ENCODE results near the gene AKTIP.

AKTIP gene

DNA sequence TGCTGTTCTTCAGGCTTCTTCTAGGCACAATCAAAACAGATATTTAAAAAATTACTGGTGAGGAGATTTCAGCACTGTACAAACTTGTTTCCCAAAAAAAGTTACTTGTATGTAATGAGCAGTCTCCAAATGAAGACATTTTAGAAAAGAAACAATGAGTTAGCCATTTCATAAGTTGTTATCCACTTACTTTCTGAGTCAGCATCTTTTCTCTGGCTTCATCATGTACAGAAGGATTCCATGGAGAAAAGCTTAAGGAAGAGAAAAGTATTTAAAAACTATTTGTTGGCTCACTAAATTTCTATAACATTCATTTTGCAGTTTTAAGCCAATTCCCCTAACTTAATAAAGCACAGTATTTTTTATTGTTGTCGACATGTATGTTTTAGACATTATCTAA lies 10.5 kb downstream of the AKTIP start:
- DNase-seq (ENCODE audit: low read depth, low spot score): no peak
- H3K9ac ChIP-seq (ENCODE audit: insufficient read length, low read depth): no peak overlapping the region
- H3K9me3 ChIP-seq (ENCODE audit: insufficient read depth, low read length): no peaks in the 10 kb centered on the region
- no peaks in the 10 kb centered on the region for H3K4me1 ChIP-seq (ENCODE audit: insufficient read depth, insufficient read length)
- H3K4me3 ChIP-seq (ENCODE audit: insufficient read length, low read depth): no peak overlapping the region
- TF ChIP-seq SUZ12 (IDR thresholded peaks at IDR 0.05; ENCODE audit: extremely low read depth, insufficient read depth, insufficient read length) (no peak), YY1 (IDR thresholded peaks at IDR 0.05; ENCODE audit: insufficient read depth, insufficient read length) (no peak), ZNF274 (IDR thresholded peaks at IDR 0.05; ENCODE audit: low read depth, low read length) (no peak)
- H3K27me3 ChIP-seq (ENCODE audit: insufficient read depth, insufficient read length): no peaks in the 10 kb centered on the region
- peaks cover 68% of the 10 kb centered on the region for H3K36me3 ChIP-seq (ENCODE audit: insufficient read depth, insufficient read length, low read length)

DNA sequence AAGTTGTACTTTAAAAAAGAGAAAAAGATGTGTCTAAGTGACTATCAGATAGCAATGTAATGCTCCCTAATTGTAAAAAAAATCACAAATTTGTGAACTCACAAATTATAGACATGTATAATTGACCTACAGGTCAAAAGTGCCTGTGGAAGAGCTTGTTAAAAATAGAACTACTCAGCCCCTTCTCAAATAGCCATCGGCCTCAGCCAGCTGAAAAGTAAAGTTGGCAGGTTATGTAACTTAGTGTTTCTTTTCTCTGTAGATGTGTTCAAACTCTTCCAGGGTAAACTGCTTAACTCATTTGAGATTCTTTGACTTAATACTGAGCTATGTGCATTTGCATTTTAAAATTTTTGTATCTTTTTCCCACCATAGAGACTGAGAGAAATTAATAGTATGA lies 13.3 kb downstream of the AKTIP start:
- peaks cover 22% of the 10 kb centered on the region for H3K9me3 ChIP-seq (ENCODE audit: insufficient read depth, low read length)
- H3K27me3 ChIP-seq (ENCODE audit: insufficient read depth, insufficient read length): no peaks in the 10 kb centered on the region
- no peak for DNase-seq (ENCODE audit: low read depth, low spot score)
- peaks cover 53% of the 10 kb centered on the region for H3K36me3 ChIP-seq (ENCODE audit: insufficient read depth, insufficient read length, low read length)
- no peak overlapping the region for H3K4me3 ChIP-seq (ENCODE audit: insufficient read length, low read depth)
- H3K4me1 ChIP-seq (ENCODE audit: insufficient read depth, insufficient read length): no peaks in the 10 kb centered on the region
- TF ChIP-seq YY1 (IDR thresholded peaks at IDR 0.05; ENCODE audit: insufficient read depth, insufficient read length) (no peak), ZNF274 (IDR thresholded peaks at IDR 0.05; ENCODE audit: low read depth, low read length) (no peak), SUZ12 (IDR thresholded peaks at IDR 0.05; ENCODE audit: extremely low read depth, insufficient read depth, insufficient read length) (no peak)
- no peak overlapping the region for H3K9ac ChIP-seq (ENCODE audit: insufficient read length, low read depth)

DNA sequence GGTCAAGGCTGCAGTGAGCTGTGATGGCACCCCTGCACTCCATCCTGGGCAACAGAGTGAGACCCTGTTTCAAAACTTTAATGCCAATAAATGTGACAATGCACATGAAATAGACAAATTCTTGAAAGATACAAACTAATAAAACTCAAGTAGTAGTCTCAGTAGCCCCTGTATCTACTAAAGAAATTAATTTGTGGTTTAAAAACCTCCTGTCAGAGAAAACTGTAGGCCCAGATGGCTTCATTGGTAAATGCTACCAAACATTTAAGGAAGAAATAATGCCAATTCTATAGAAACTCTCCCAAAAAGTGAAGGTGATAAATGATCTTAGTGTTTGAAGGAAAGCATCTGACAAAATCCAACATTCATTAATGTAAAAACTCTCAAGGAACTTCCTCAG lies 16.8 kb downstream of the AKTIP start:
- Histone ChIP-seq H3K36me3 (ENCODE audit: insufficient read depth, insufficient read length, low read length) (peaks cover 55% of the 10 kb centered on the region), H3K27me3 (ENCODE audit: insufficient read depth, insufficient read length) (no peaks in the 10 kb centered on the region), H3K9me3 (ENCODE audit: insufficient read depth, low read length) (peaks cover 27% of the 10 kb centered on the region), H3K9ac (ENCODE audit: insufficient read length, low read depth) (no peak overlapping the region), H3K4me3 (ENCODE audit: insufficient read length, low read depth) (no peak overlapping the region), H3K4me1 (ENCODE audit: insufficient read depth, insufficient read length) (no peaks in the 10 kb centered on the region)
- TF ChIP-seq SUZ12 (IDR thresholded peaks at IDR 0.05; ENCODE audit: extremely low read depth, insufficient read depth, insufficient read length) (no peak), YY1 (IDR thresholded peaks at IDR 0.05; ENCODE audit: insufficient read depth, insufficient read length) (no peak), ZNF274 (IDR thresholded peaks at IDR 0.05; ENCODE audit: low read depth, low read length) (no peak)
- DNase-seq (ENCODE audit: low read depth, low spot score): no peak

DNA sequence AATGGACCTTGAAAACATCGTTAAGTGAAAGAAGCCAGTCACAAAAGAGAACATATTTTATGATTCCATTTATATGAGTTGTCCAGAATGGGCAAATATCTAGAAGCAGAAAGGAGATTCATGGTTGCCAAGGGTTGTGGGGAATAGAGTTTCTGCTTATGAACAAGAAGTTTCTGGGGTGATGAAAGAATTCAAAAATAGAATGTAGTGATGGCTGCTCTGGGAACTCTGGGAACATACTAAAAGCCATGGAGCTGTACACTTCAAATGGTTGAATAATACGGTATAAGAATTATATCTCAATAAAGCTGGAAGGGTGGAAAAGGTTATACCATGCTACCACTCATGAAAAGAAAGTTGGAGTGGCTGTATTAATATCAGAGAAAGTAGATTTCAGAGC lies 18.5 kb downstream of the AKTIP start:
- Histone ChIP-seq H3K27me3 (ENCODE audit: insufficient read depth, insufficient read length) (no peaks in the 10 kb centered on the region), H3K4me1 (ENCODE audit: insufficient read depth, insufficient read length) (no peaks in the 10 kb centered on the region), H3K9me3 (ENCODE audit: insufficient read depth, low read length) (peaks cover 27% of the 10 kb centered on the region), H3K9ac (ENCODE audit: insufficient read length, low read depth) (no peak overlapping the region), H3K36me3 (ENCODE audit: insufficient read depth, insufficient read length, low read length) (peaks cover 56% of the 10 kb centered on the region), H3K4me3 (ENCODE audit: insufficient read length, low read depth) (no peak overlapping the region)
- no peak for TF ChIP-seq ZNF274 (IDR thresholded peaks at IDR 0.05; ENCODE audit: low read depth, low read length)
- TF ChIP-seq YY1 (IDR thresholded peaks at IDR 0.05; ENCODE audit: insufficient read depth, insufficient read length): no peak
- no peak for TF ChIP-seq SUZ12 (IDR thresholded peaks at IDR 0.05; ENCODE audit: extremely low read depth, insufficient read depth, insufficient read length)
- DNase-seq (ENCODE audit: low read depth, low spot score): no peak

- peaks cover 54% of the 10 kb centered on the region for H3K36me3 ChIP-seq (ENCODE audit: insufficient read depth, insufficient read length, low read length)
- no peaks in the 10 kb centered on the region for H3K4me1 ChIP-seq (ENCODE audit: insufficient read depth, insufficient read length)
- no peak for DNase-seq (ENCODE audit: low read depth, low spot score)
- peaks cover 27% of the 10 kb centered on the region for H3K9me3 ChIP-seq (ENCODE audit: insufficient read depth, low read length)
- H3K9ac ChIP-seq (ENCODE audit: insufficient read length, low read depth): no peak overlapping the region
- no peaks in the 10 kb centered on the region for H3K27me3 ChIP-seq (ENCODE audit: insufficient read depth, insufficient read length)
- TF ChIP-seq SUZ12 (IDR thresholded peaks at IDR 0.05; ENCODE audit: extremely low read depth, insufficient read depth, insufficient read length): no peak
- TF ChIP-seq YY1 (IDR thresholded peaks at IDR 0.05; ENCODE audit: insufficient read depth, insufficient read length): no peak
- no peak for TF ChIP-seq ZNF274 (IDR thresholded peaks at IDR 0.05; ENCODE audit: low read depth, low read length)
- H3K4me3 ChIP-seq (ENCODE audit: insufficient read length, low read depth): no peak overlapping the region
Measured at GRCh38 chr16:53482123-53482522, 20.9 kb downstream of the AKTIP start.

DNA sequence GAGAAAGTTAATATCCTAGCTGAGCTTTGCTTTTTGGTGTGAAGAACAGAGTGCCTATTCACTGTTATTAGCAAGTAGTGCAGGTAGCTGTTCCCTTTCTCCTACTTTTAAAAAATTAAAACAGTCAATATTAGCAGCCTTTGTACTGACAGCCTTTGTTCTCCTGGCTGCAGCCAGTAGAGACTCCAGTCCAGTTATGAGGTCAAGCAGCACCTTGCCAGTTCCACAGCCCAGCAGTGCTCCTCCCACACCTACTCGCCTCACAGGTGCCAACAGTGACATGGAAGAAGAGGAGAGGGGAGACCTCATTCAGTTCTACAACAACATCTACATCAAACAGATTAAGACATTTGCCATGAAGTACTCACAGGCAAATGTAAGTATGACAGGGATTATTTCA lies 22.6 kb downstream of the AKTIP start:
- Histone ChIP-seq H3K9ac (ENCODE audit: insufficient read length, low read depth) (no peak overlapping the region), H3K27me3 (ENCODE audit: insufficient read depth, insufficient read length) (no peaks in the 10 kb centered on the region), H3K4me1 (ENCODE audit: insufficient read depth, insufficient read length) (no peaks in the 10 kb centered on the region), H3K4me3 (ENCODE audit: insufficient read length, low read depth) (no peak overlapping the region), H3K36me3 (ENCODE audit: insufficient read depth, insufficient read length, low read length) (peaks cover 58% of the 10 kb centered on the region), H3K9me3 (ENCODE audit: insufficient read depth, low read length) (peaks cover 11% of the 10 kb centered on the region)
- DNase-seq (ENCODE audit: low read depth, low spot score): no peak
- no peak for TF ChIP-seq ZNF274 (IDR thresholded peaks at IDR 0.05; ENCODE audit: low read depth, low read length)
- no peak for TF ChIP-seq SUZ12 (IDR thresholded peaks at IDR 0.05; ENCODE audit: extremely low read depth, insufficient read depth, insufficient read length)
- TF ChIP-seq YY1 (IDR thresholded peaks at IDR 0.05; ENCODE audit: insufficient read depth, insufficient read length): no peak

DNA sequence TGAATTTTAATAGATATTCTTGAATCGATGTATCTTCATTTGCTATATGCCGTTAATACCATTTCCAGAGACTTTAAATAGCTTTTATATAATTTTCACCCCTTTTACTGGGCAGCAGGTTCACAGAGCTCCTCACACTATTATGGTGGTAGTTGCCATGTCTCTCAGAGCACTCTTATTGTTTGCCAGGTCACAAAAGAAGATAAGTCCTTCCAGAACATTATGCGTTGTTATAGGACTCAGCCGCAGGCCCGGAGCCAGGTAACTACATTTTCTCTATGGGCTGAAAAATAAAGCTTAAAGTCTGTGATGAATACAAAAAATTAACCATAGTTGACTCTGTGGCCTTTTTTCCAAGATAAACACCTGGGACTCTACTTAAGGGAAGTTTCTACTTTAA lies 24.0 kb downstream of the AKTIP start:
- no peaks in the 10 kb centered on the region for H3K4me1 ChIP-seq (ENCODE audit: insufficient read depth, insufficient read length)
- H3K4me3 ChIP-seq (ENCODE audit: insufficient read length, low read depth): no peak overlapping the region
- no peak overlapping the region for H3K9ac ChIP-seq (ENCODE audit: insufficient read length, low read depth)
- H3K27me3 ChIP-seq (ENCODE audit: insufficient read depth, insufficient read length): no peaks in the 10 kb centered on the region
- no peak for DNase-seq (ENCODE audit: low read depth, low spot score)
- H3K36me3 ChIP-seq (ENCODE audit: insufficient read depth, insufficient read length, low read length): peaks cover 54% of the 10 kb centered on the region
- no peaks in the 10 kb centered on the region for H3K9me3 ChIP-seq (ENCODE audit: insufficient read depth, low read length)
- TF ChIP-seq ZNF274 (IDR thresholded peaks at IDR 0.05; ENCODE audit: low read depth, low read length) (no peak), SUZ12 (IDR thresholded peaks at IDR 0.05; ENCODE audit: extremely low read depth, insufficient read depth, insufficient read length) (no peak), YY1 (IDR thresholded peaks at IDR 0.05; ENCODE audit: insufficient read depth, insufficient read length) (no peak)

- no peak for DNase-seq (ENCODE audit: low read depth, low spot score)
- TF ChIP-seq YY1 (IDR thresholded peaks at IDR 0.05; ENCODE audit: insufficient read depth, insufficient read length) (no peak), ZNF274 (IDR thresholded peaks at IDR 0.05; ENCODE audit: low read depth, low read length) (no peak), SUZ12 (IDR thresholded peaks at IDR 0.05; ENCODE audit: extremely low read depth, insufficient read depth, insufficient read length) (no peak)
- no peak overlapping the region for H3K4me3 ChIP-seq (ENCODE audit: insufficient read length, low read depth)
- H3K9ac ChIP-seq (ENCODE audit: insufficient read length, low read depth): no peak overlapping the region
- no peaks in the 10 kb centered on the region for H3K4me1 ChIP-seq (ENCODE audit: insufficient read depth, insufficient read length)
- no peaks in the 10 kb centered on the region for H3K9me3 ChIP-seq (ENCODE audit: insufficient read depth, low read length)
- peaks cover 52% of the 10 kb centered on the region for H3K36me3 ChIP-seq (ENCODE audit: insufficient read depth, insufficient read length, low read length)
- H3K27me3 ChIP-seq (ENCODE audit: insufficient read depth, insufficient read length): no peaks in the 10 kb centered on the region
Measured at GRCh38 chr16:53476867-53477266, 26.1 kb downstream of the AKTIP start.

All from NT2/D1 (cell line).